ENCODE measurements around the gene NAALADL2.
"Not testable (repeated sequence)": the region's sequence is repeated elsewhere in the genome, so short reads cannot be mapped to it uniquely, and the experiment has no call there.

NAALADL2 gene

DNA sequence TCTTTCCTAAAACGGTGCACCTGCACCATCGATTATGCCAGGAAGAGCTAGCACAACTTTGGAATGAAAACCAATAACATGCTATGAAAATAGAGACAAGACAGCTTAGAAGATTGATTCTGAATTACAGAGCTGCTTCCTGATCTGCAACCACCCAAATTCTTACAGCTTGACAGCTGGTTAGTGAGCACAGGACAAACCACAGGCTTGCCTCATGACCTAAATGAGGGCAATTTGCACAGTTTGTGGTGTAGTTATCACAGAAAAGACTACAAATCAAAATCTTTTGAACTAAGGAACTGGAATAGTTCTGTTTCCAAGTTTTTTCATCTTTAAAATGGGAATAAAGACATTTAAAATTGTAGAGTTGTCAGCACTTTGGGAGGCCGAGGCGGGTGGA is 533.5 kb downstream of the NAALADL2 start:
- no peak for DNase-seq

DNA sequence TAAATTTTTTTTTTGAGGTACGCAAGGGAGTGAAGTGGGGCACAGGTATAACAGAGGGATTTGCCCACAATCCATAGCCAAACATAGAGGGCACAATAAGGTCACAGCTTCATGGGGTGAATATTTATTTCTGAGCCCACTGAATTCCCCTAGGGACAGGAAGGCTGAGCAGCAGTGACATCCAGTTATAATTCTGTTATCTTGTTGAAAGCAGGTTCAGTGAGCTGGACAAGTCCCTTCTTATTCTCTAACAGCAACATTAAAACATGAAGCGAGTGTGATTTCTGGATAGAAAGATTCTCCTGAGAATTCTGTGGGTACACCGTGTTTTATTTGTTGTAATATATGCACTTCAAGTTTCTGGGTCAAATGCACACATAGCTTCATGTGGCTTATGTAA is 538.2 kb downstream of the NAALADL2 start:
- no peak for DNase-seq

DNA sequence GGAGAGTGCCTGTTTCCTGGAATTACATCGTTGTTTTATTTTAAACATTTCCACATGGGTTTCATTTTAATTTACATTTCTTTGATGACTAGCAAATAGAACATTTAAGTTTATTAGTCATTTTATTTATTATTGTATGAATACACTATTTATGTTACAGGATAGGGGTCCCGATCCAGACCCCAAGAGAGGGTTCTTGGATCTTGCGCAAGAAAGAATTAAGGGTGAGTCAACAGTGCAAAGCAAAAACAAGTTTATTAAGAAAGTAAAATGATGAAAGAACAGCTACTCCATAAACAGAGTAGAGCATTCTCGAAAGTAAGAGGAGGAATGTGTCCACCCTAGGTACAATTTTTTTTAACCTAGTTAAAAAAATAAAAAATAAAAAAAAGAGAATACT is 539.5 kb downstream of the NAALADL2 start:
- no peak for DNase-seq

DNA sequence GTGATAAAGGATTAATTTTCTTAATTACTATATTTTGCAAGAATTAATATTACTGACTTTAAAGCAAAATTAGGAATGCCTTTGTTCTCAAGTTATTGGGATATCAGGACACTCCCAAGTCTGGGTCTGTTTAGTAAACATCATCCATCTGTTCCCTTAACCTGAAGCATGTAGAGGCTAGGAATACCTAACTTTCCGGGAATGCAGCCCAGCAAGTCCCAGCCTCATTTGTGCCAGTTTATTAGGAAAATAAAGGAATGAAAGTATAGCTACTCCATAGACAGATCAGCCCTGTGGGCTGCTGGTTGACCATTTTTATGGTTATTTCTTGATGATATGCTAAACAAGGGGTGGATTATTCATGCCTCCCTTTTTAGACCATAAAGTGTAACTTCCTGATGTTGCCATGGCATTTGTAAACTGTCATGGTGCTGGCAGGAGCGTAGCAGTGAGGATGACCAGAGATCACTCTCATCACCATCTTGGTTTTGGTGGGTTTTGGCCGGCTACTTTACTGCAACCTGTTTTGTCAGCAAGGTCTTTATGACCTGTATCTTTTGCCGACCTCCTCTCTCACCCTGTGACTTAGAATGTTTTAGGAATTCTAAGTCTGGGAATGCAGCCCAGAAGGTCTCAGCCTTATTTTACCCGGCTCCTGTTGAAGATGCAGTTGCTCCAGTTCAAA is 540.2 kb downstream of the NAALADL2 start:
- DNase-seq: no peak

DNA sequence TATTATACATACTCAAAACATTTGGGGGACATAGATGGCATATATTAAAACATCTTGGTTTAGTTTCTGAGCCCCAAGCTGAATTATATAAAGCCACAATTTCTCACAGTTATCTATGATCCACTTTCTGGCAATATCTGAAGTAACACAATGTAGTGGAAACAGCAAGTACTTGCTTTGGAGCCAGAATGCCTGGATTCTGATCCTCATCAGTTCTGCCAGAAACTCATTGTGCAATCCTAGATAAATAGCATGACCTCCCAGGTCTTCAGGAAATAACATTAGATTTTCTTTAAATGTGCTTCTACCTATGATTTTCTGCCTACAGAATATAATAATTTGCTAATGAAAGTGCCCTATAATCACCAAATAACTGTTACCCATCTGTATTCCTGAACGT is 544.9 kb downstream of the NAALADL2 start:
- no peak for DNase-seq

DNA sequence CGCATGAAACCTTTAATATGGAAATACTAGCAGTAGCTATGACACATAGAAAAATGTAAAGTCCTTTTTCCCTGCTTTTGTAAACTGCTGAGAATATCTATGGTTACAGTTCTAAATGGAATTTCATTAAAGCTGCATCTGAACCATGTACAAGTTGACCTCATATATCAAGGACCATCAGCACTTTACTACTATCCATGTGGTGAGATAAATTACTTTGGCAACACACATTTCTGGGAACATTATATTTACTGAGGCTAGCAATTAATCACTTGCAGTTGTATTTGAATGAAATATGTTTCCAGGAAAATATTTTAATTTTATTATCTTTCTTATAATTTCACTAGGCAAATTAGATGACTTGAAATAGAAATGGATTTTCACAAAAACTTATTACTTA is 545.5 kb downstream of the NAALADL2 start:
- DNase-seq: no peak

DNA sequence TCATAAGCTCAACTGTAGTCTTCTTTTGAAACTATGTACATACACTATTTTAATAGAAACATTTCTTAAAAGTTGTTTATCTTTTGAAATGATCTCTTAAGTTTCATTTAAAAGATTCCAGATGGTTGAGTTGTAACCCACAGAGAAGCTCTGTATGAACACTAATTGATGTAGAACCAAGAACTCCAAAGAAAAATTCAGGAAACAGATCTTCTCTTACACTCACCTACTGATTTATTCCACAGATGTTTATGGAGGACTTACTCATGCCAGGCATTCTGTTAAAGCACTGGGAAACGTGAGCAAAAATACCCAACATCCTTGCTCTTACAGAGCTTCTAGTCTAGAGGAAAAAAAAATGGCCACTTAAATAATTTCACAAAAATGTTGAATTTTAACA is 551.1 kb downstream of the NAALADL2 start:
- no peak for DNase-seq

DNA sequence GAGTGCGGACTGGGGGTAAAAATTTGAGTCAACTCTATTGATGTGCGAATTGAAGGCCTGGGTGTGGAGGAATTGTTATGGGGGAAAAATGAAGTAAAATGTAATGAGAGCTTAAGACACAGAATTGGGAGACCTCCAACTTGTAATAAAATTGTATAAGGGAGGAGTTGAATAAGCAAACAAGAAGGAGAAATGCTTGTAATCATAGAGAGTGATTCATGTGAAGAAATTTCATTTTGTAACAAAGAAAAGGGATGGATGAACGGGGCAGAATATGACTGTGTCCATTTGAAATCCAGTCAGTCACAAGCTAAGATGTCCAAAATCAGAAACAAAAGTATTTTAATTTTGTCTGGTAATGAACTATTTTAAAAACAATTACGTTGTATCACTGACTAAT is 552.3 kb downstream of the NAALADL2 start:
- DNase-seq: no peak

DNA sequence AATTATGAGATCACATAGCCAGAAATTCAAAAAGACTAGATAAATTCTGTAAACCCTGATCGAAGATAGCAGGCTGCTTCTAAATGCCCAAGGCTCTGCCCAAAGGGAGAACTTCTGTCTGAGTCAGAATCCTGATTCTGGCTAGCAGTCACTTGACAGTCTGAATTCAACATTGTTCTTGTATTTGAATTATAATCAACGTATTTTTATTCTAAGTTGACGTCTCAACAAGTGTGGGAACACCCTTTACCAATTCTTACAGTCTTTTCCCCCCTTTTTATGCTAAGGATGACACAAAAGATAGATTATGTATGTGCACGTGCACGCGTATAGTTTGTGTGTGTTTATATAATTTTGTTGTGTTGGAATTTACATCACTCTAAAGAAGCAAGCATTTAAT is 552.8 kb downstream of the NAALADL2 start:
- no peak for DNase-seq

DNA sequence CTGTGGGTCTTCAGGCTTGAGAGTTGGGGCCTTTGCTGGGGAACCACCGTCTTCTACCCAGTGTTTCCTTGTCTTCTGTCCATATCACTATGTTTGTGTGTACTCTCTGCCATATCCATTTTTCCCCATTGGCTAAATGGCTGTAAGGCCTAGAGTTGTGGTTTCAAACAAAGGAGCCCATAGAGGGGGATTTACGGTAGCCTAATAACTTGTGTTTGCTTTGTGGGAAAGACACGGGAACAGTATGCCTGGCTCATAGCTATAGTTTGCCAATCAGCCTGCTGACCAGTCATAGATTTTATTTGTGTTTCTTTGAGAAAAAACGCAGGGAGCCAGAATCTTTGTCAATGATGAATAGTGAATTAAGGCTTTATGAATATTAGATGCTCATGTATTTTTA is 554.8 kb downstream of the NAALADL2 start:
- DNase-seq: no peak

DNA sequence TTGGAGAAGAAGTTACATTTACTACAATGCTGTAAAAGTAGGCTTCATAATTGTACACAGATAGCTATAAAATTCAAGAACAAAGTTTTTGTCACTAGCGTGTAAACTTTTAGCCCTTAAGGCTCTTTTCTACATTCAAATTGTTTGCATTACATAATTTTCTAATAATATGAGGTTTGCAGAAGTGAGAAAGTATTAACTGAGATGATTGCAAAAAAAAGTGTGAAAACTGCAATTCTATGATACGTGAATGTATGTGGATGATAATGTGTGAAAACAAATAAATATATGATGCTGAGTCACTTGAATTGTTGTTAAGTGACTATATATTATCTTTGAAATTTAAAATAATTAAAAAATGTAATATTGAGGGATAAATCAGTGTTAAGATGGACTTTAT is 557.5 kb downstream of the NAALADL2 start:
- DNase-seq: no peak

DNA sequence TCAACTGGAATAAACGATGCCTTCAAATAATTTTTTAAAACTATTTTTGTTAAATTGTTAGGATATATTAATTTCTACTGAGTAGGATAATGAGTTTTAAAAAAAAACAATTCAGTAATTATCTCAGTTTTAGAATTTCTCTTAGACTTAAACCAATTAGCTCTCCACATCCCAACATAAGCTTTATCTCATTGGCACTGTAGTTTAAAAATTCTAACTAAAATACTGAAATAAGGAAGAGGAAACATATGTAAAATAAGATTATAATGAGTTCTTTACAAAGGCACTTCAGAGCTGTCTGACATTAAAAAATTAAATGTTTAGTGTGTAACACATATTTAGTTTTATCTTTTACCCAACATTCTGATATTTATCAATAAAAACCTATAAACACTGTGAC is 558.3 kb downstream of the NAALADL2 start:
- no peak for DNase-seq

DNA sequence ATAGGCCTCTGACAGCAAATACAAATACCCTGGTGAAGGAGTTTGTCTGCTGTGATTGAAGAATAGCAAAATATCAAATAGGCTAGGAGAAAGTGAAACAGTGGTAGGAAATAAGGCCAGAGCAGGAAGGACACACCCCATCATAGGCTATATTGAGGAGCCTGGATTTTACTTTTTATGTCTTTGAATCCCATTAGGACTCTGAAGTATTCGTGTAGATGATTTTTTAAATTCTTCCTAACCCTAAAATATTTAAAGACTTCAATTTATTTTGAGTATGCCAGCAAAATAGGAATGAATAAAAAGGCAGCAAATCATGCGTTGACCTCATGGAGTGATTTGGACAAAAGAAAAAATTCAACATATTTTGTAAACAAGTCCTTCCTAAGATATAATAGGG is 562.8 kb downstream of the NAALADL2 start:
- no peak for DNase-seq

DNA sequence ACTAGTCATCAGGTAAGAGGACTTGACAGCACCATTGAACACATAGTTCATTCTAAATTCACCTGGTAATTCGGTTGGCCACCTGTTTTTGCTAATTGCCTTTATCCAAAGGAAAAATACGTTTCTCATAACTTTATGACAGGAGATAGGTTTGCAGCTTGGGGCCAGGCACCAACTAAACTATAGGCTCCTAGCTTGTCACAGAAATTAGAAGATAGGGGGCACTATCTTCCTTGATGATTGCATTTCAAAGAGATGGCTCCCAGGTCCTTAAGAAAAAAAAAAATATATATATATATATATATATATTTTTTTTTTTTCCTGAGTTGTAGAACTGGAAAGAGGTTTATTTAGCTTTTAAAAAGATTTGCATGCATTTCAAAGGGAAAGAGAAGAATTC is 563.6 kb downstream of the NAALADL2 start:
- DNase-seq: no peak

DNA sequence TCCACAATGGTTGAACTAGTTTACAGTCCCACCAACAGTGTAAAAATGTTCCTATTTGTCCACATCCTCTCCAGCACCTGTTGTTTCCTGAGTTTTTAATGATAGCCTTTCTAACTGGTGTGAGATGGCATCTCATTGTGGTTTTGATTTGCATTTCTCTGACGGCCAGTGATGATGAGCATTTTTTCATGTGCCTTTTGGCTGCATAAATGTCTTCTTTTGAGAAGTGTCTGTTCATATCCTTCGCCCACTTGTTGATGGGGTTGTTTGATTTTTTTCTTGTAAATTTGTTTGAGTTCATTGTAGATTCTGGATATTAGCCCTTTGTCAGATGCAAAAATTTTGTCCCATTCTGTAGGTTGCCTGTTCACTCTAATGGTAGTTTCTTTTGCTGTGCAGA is 564.7 kb downstream of the NAALADL2 start:
- not testable (repeated sequence) for DNase-seq

DNA sequence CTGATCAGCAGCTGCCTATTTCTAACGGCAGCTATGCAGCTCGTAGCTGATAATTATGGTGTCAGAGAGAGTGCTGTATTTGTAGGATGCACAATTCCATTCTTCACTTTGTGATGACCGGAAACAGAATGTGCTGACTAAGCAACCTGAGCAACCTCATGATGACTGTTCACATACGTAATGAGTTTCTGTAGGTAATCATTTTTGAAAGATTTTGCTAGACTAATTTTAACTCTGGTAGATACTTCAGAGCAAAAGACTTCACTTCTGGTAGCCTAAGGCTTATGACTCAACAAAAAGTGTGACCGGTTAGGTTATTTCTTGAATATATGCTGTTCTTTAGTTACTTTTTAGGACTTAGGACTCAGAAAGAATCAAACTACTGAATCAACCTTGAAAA is 567.7 kb downstream of the NAALADL2 start:
- DNase-seq: no peak

DNA sequence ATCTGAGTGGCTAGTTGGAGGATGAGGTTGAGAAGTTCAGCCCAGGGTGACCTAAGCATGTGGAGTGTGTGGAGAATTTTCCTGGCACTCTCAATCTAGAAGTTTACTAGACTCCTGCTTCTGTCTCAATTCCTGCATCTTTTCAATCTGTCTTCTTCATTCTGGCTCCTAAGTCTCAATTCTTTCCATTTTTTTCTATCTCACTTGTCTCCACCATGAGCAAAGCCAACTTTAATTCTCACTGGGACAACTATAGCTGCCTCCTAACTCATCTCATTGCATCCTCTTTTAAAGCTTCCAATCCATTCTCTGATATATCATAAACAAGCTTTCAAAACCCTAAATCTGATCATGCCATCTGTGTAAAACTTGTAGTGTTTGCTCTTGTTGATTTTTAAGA is 569.3 kb downstream of the NAALADL2 start:
- no peak for DNase-seq

DNA sequence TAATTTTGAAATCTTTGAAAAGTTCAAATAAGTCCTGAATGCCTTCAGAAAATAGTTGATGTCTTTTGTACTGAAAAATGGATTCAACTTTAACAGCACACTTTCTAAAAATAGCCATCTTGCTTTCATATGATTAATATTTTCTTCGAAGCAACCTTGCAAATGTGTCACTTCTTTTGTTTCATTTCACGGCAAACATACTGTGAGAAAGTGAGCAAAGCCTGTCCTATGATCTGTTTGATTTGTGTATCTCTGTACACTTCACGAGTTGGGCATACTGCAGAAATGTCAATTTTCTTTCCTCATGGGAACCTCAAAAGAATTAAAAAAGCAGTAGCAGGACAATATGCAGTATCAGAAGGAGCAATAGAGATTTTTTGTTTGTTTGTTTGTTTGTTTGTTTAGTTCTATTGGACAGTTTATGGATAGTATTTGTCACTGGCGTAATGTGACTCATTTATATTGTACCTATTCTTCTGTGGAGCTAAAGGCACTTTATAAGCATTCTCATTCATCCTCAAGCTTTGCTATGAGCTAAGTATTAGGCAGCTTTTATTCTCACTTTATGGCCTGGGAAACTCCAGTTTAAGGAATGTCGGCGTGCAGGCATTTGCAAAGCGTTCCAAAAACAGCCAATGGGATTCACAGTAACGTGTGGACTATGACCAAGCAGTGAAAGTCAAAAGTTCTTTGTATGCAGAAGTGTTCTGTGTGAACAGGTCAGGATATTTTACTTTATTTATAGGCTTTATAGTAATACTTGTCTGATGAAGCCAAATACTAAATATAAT is 572.0 kb downstream of the NAALADL2 start:
- DNase-seq: no peak

DNA sequence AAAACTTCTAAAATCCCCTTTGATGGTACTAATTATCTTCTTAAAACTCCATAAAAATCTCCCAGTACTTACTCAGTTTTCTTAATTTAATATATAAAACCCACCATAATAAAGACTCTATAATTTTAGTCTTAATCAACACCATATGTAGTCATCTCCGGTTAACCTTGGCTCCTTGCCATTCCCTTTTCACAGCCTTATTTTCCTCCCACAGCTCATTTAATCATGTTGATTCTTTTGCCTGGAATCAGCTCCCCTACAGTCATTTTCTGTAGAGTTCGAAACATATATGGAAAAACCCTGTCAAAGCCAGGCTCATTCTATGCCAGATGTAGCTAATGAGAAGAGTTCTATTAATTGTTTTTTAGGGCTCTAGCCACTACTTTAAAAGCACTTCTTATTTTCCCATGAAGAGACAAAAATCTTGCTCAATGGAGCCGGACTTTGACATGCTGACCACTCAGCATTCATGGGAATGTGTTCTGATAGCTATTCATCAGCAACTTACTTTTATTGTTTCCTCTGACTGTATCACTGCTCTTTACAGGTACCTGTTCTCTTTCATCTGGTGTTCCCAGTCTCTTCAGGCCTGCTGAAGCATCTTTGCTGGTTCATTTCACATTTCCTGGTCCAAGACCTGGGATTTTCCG is 573.4 kb downstream of the NAALADL2 start:
- peak; percentile 88 for DNase-seq

DNA sequence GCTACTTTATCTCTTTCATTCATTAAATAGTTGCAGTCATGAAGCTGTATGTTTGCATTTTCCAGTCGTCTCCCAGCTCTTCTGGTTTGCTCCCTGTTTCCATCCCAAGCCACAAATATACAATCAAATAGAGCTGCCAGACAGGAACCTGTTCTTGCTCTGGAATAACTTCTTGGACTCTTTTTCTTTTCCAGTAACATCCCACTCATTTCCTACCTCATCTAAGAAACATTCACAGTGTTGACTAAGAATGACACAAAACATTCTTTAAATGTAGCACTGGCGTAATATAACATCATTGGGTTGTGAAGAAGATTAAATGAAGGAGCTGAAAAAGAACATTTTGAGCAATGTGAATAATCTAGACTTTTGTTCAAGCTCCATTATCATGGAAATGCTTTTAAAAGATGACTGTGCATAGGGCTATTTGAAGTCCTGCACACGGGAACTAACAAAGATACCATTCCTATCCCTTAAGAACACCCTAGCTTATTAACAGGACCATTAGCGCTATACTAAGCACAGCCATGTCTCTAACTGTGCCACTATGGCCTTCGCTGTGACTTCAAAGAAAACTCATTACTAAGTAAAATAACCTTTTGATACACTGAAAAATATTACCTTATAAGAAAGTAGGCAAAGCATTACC is 574.0 kb downstream of the NAALADL2 start:
- DNase-seq: no peak

DNA sequence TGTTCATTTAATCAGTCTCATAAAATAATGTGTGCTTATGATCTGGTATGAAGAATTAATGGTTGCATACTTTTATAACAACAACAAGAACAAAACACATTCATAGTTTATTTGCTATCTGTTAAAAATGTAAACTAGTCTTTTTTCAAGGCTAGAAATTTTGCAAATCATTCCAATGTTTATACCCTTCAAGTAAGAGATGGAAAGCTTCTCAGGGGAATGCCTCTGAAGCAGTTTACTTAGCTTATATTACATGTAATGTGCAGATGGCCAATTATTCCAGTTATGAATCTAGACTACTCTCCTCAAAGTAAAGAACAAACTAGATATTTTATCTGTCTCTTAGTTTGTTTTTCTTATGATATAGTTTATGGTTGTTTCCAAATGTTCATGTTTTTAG is 575.4 kb downstream of the NAALADL2 start:
- DNase-seq: no peak

DNA sequence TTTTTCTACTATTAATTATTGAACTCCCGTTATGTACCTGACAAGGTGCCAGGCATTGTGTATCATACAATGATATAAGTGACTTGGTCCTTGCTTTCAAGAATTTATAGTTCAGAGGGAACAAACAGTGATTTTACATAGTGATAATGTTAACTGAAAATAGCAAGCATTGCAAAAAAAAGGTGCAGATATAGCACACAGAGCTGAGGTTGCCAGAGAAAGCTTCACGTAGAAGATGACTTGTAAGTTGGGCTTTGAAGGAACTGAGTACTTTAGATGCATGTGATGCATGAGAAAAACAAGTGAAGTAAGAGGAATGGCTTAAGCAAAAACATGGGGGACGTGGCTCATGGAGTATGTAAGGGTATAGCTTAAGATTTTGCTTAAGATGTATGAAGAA is 584.5 kb downstream of the NAALADL2 start:
- no peak for DNase-seq

DNA sequence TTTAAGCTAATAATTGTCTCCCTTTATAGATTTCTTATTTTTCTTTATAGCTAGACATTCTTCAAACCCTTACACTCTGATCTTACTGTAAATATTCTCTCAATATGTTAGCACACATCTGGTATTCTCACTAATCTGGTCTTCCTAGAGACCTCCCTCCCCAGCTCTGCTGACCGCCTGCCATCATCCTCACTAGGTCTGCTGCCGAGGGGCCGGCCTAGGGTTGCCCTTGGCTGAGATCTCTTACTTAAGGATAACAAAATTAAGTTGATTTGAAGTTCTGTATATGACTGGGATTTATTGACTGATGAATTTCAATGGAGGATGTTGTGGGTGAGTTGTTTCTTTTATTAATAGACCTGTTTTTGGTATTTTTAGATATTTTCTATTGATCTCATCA is 586.6 kb downstream of the NAALADL2 start:
- DNase-seq: no peak

DNA sequence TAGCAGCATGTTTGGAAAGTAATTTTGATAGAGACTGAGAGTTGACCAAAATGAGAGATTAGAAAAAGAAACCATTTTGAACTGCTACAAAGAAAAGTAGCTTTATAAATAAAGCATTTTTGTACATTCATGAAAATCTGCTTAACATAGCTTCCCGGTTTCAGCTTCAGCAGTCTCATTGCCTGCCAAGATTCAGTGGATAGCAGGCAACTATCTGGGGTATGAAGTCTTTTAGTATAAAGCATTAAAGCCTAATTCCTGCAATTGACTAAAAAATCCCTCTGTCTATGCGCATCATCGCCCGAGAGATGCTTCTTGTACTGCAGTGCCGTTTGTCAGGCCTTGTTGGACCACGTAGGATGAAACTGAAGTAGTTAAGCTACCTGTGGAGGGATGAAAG is 588.4 kb downstream of the NAALADL2 start:
- no peak for DNase-seq
